Fibroblast of lung (primary cell): ENCODE results near the gene PIEZO2. TPM values are rescaled to one million over a fixed set of nuclear protein-coding genes. Genes with fewer than 3 reads are reported as not detected.

Experiments
- DNase-seq, 2 donors: peaks; one replicate each; pipeline versions ENCODE4 v3.0.0 to v3.0.0-alpha.2; 2010; ENCODE audit warnings: low read depth in 2 of 2
- H2AFZ ChIP-seq: 2 replicates; pipeline ENCODE4 v1.5.1; 2012; ENCODE audit warnings: low read length, control low read depth, inconsistent platforms
- H3K27ac ChIP-seq: 2 replicates; pipeline ENCODE4 v1.5.1; 2011; ENCODE audit warnings: low read length, control low read depth; ENCODE audit not compliant: insufficient read depth
- H3K27me3 ChIP-seq: 2 replicates; pipeline ENCODE4 v1.5.1; 2011; ENCODE audit warnings: mild to moderate bottlenecking, low read length; ENCODE audit not compliant: control insufficient read depth, insufficient read depth
- H3K36me3 ChIP-seq: 2 replicates; pipeline ENCODE4 v1.5.1; 2011; ENCODE audit warnings: low read length; ENCODE audit not compliant: control insufficient read depth, insufficient read depth
- H3K4me1 ChIP-seq: 2 replicates; pipeline ENCODE4 v1.5.1; 2011; ENCODE audit warnings: low read length; ENCODE audit not compliant: control insufficient read depth, insufficient read depth; ENCODE audit errors: extremely low read depth
- H3K4me2 ChIP-seq: 2 replicates; pipeline ENCODE4 v1.5.1; 2011; ENCODE audit warnings: low read length, control low read depth; ENCODE audit not compliant: insufficient read depth; ENCODE audit errors: extremely low read depth
- H3K4me3 ChIP-seq, 4 experiments: fragments of 200-600 bp in 1 of 4; sonication (generic) in 1 of 4; replicated peaks in 1 of 4; 2 replicates each; pipeline ENCODE4 v1.5.1; 2011 to 2016; ENCODE audit warnings: low read length in 4 of 4, low read depth in 3 of 4, mild to moderate bottlenecking in 3 of 4, control low read depth in 2 of 4, inconsistent platforms in 1 of 4, mixed read lengths in 1 of 4; ENCODE audit not compliant: insufficient read depth in 1 of 4; ENCODE audit errors: control extremely low read depth in 1 of 4
- H3K79me2 ChIP-seq: 2 replicates; pipeline ENCODE4 v1.5.1; 2012; ENCODE audit warnings: mild to moderate bottlenecking, low read length, inconsistent platforms; ENCODE audit not compliant: control insufficient read depth, insufficient read depth
- H3K9ac ChIP-seq: 2 replicates; pipeline ENCODE4 v1.5.1; 2011; ENCODE audit warnings: mild to moderate bottlenecking, low read length, control low read depth; ENCODE audit not compliant: insufficient read depth
- H3K9me3 ChIP-seq: 2 replicates; pipeline ENCODE4 v1.5.1; 2012; ENCODE audit warnings: low read depth, low read length; ENCODE audit not compliant: control insufficient read depth, insufficient read depth
- H4K20me1 ChIP-seq: 2 replicates; pipeline ENCODE4 v1.5.1; 2011; ENCODE audit warnings: low read length; ENCODE audit not compliant: control insufficient read depth, insufficient read depth; ENCODE audit errors: extremely low read depth
- EZH2 ChIP-seq: IDR thresholded peaks from 2 replicates; pipeline ENCODE4 v1.5.1; 2012; ENCODE audit warnings: low read length, control low read depth, mild to moderate bottlenecking; ENCODE audit errors: missing control alignments
- polyA plus RNA-seq, 2 donors: library from polyadenylated mRNA; depleted of rRNA in 1 of 2; stranded (reverse) in 1 of 2; unstranded in 1 of 2; fragments of >200 nt; gene quantifications; 2 replicates each; pipeline ENCODE4 v1.2.1, GENCODE V29; 2011 to 2012; ENCODE audit warnings: missing spikeins in 1 of 2
- total RNA-seq: library from RNA; depleted of rRNA; stranded (reverse); fragments of >200 nt; gene quantifications from 2 replicates; pipeline ENCODE4 v1.2.1, GENCODE V29; 2014
- TF ChIP-seq, protein P1 (sequence below), 2 donors: IDR thresholded peaks in 1 of 2; conservative IDR thresholded peaks in 1 of 2; 1 replicate in 1 of 2; 2 replicates in 1 of 2; pipeline ENCODE4 v1.5.1; 2011 to 2012; ENCODE audit warnings: low read length in 2 of 2, control low read depth in 1 of 2, inconsistent platforms in 1 of 2, low read depth in 1 of 2, mild to moderate bottlenecking in 1 of 2

The PIEZO2 gene
- total and polyA plus RNA-seq, 2 donors (not counting 1 experiment from before 2014, with no cell fraction given) = 1.2 to 6.6 TPM

DNA sequence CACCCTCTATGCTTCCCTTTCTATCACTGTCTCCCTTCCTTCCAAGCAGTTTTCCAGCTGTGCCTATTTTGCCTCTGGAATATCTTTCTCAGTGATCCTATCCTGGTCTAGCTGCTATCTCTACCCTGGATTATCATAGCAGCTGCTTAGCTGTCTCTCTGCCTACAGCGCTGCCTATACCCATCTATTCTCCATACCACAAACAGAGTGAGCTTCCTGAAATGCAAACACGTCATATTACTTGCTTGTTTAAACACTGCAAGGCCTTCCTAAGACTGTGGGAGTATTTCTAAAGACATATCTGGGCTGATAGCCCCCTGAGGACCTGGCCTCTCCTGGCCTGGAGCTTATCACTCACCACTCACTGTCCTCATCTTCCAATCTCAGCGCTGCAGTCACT, 403.4 kb downstream of the PIEZO2 start:
- Histone ChIP-seq H3K79me2 (no peaks in the 10 kb centered on the region), H3K9me3 (no peaks in the 10 kb centered on the region), H3K36me3 (no peaks in the 10 kb centered on the region), H4K20me1 (no peaks in the 10 kb centered on the region), H3K4me3 (no peak overlapping the region), H3K9ac (no peak overlapping the region), H3K4me2 (no peak overlapping the region), H2AFZ (no peak overlapping the region), H3K27me3 (no peaks in the 10 kb centered on the region), H3K27ac (no peak overlapping the region), H3K4me1 (no peaks in the 10 kb centered on the region)
- TF ChIP-seq, protein P1, sequence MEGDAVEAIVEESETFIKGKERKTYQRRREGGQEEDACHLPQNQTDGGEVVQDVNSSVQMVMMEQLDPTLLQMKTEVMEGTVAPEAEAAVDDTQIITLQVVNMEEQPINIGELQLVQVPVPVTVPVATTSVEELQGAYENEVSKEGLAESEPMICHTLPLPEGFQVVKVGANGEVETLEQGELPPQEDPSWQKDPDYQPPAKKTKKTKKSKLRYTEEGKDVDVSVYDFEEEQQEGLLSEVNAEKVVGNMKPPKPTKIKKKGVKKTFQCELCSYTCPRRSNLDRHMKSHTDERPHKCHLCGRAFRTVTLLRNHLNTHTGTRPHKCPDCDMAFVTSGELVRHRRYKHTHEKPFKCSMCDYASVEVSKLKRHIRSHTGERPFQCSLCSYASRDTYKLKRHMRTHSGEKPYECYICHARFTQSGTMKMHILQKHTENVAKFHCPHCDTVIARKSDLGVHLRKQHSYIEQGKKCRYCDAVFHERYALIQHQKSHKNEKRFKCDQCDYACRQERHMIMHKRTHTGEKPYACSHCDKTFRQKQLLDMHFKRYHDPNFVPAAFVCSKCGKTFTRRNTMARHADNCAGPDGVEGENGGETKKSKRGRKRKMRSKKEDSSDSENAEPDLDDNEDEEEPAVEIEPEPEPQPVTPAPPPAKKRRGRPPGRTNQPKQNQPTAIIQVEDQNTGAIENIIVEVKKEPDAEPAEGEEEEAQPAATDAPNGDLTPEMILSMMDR (conservative IDR thresholded peaks at IDR 0.05 in 1 of 2, IDR thresholded peaks at IDR 0.05 in 1 of 2; ENCODE audit: low read depth in 1 of 2, low read length in 2 of 2) = no peak
- TF ChIP-seq EZH2 = no peak
- DNase-seq = no peak

DNA sequence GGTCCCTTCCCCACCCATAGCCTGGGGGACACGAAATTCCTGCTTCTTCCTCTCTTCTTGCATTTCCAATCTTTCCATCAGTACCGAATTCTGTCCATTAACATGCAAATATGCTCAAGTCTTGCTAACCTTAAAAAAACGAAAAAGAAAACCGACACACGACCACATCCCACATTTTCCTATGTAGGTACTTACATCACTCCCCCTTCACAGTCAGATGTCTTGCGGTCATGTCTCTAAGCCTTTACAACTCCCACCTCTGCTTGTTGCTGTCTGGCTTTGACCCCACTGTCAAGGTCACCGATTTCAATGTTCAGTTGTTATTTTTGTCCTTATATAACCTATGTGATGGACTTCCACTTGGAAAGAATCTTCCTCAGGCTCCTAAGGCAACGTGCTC, 404.1 kb downstream of the PIEZO2 start:
- H3K9ac ChIP-seq = no peak overlapping the region

DNA sequence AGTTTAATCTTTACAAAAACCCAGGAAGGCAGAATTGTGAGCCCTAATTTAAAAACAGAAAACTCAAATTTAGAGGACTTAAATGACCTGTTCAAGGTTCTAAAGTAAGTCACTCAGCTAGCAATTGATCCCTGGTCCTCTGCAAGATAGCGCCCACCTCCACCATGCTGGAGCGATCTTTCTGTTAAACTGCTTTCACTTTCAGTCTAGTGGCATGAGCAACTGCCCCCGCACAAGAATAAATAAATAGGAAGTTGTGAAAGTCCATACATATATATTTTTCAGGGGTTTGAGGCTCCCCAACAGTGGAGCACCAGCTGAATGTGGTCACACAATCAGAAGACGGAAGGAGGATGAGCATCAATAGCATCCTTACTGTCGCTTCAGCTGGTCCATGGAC, 405.6 kb downstream of the PIEZO2 start:
- no peak overlapping the region for H3K4me2 ChIP-seq
- H3K27ac ChIP-seq = no peak overlapping the region
- no peak overlapping the region for H3K4me3 ChIP-seq
- TF ChIP-seq EZH2 = no peak
- TF ChIP-seq, protein P1 (conservative IDR thresholded peaks at IDR 0.05 in 1 of 2, IDR thresholded peaks at IDR 0.05 in 1 of 2; ENCODE audit: low read depth in 1 of 2, low read length in 2 of 2) = no peak
- no peaks in the 10 kb centered on the region for H4K20me1 ChIP-seq
- no peak for DNase-seq
- H3K4me1 ChIP-seq = no peaks in the 10 kb centered on the region
- no peaks in the 10 kb centered on the region for H3K36me3 ChIP-seq
- H3K9ac ChIP-seq = no peak overlapping the region
- H2AFZ ChIP-seq = no peak overlapping the region
- H3K27me3 ChIP-seq = no peaks in the 10 kb centered on the region
- H3K79me2 ChIP-seq = no peaks in the 10 kb centered on the region
- H3K9me3 ChIP-seq = no peaks in the 10 kb centered on the region

More for the DNA sequence above, 404.1 kb downstream of the PIEZO2 start:
- Histone ChIP-seq H3K36me3 (no peaks in the 10 kb centered on the region), H3K4me1 (no peaks in the 10 kb centered on the region), H3K27ac (no peak overlapping the region), H3K4me2 (no peak overlapping the region), H3K9me3 (no peaks in the 10 kb centered on the region), H2AFZ (no peak overlapping the region), H3K79me2 (no peaks in the 10 kb centered on the region), H4K20me1 (no peaks in the 10 kb centered on the region), H3K27me3 (no peaks in the 10 kb centered on the region), H3K4me3 (no peak overlapping the region)
- TF ChIP-seq EZH2 = no peak
- TF ChIP-seq, protein P1 (conservative IDR thresholded peaks at IDR 0.05 in 1 of 2, IDR thresholded peaks at IDR 0.05 in 1 of 2; ENCODE audit: low read depth in 1 of 2, low read length in 2 of 2) = no peak
- no peak for DNase-seq
